ENCODE results near the gene SFXN5. TPM values are rescaled to one million over a fixed set of nuclear protein-coding genes. Genes with fewer than 3 reads are reported as not detected.

The SFXN5 gene
- total and polyA plus RNA-seq, 2 donors (not counting 3 experiments of a cell fraction or from before 2014, with no cell fraction given), result 18.7 to 28.6 TPM

DNA sequence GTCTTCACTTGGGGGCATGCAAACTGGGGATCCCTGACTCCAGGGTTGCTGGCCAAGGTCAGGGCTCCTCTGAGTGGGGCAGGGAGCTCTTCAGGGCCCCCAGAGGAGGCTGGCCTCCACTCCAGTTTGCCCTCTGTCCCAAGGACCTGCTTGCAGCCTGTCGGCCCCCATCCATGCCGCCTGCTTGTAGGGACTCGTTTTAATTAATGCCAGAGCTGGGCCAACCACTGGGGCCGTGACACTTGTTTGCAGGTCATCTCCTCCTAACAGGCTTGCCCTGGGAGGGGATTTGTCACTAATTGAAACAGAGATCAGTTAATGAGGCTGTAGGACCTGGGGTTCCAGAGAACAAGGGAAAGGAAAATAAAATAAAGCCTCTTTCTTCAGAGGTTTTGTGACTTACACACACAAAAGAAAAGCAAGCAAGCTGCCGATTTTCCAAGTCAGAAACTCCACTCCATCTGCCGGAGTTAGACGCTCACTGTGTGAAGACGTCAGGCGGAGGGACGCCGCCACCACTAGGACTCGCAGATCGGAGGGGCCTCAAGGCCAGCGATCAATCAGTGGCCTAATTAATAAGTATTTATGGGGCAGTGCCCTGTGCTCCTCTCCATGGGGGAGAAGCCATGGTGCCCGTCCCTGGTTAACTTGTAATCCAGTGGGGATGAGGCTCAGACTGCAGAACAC is 75.9 kb downstream of the SFXN5 start:
- H3K36me3 ChIP-seq (ENCODE audit: control insufficient read depth in 2 of 2, extremely low read depth in 1 of 2, insufficient read depth in 2 of 2, low read length in 2 of 2), result peaks cover 0 to 2% of the 10 kb centered on the region in 2 experiments
- DNase-seq (ENCODE audit: low read depth, low spot score) (no peak), FAIRE-seq (no peak)
- ChIA-PET CTCF (interaction anchor here (1.5 to 2.7 kb wide), 2 partner anchors 161 to 182 kb away, joined by 8 to 18 read pairs; no protein-coding TSS in a partner anchor), POLR2A (interaction anchor here (1.0 kb wide), 1 partner anchor 12 kb away, joined by 3 read pairs; no protein-coding TSS in a partner anchor)
- no peak overlapping the region for H3K4me2 ChIP-seq (ENCODE audit: insufficient read depth, low read length)
- no peaks in the 10 kb centered on the region for H3K9me3 ChIP-seq (replicated peaks; ENCODE audit: control insufficient read depth, insufficient read depth, low read length)
- H3K79me2 ChIP-seq (ENCODE audit: control insufficient read depth, insufficient read depth, low read length), result no peaks in the 10 kb centered on the region
- TF ChIP-seq, protein P1, sequence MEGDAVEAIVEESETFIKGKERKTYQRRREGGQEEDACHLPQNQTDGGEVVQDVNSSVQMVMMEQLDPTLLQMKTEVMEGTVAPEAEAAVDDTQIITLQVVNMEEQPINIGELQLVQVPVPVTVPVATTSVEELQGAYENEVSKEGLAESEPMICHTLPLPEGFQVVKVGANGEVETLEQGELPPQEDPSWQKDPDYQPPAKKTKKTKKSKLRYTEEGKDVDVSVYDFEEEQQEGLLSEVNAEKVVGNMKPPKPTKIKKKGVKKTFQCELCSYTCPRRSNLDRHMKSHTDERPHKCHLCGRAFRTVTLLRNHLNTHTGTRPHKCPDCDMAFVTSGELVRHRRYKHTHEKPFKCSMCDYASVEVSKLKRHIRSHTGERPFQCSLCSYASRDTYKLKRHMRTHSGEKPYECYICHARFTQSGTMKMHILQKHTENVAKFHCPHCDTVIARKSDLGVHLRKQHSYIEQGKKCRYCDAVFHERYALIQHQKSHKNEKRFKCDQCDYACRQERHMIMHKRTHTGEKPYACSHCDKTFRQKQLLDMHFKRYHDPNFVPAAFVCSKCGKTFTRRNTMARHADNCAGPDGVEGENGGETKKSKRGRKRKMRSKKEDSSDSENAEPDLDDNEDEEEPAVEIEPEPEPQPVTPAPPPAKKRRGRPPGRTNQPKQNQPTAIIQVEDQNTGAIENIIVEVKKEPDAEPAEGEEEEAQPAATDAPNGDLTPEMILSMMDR (IDR thresholded peaks at IDR 0.05; ENCODE audit: extremely low read depth in 1 of 2, insufficient read depth in 1 of 2, low read depth in 1 of 2, low read length in 2 of 2), result no peak
- TF ChIP-seq FOS (IDR thresholded peaks at IDR 0.05; ENCODE audit: borderline replicate concordance, insufficient read depth, low read length) (no peak), GATA2 (IDR thresholded peaks at IDR 0.05; ENCODE audit: insufficient read depth, insufficient read length, low read depth, low read length) (no peak), POLR2A (IDR thresholded peaks at IDR 0.05; ENCODE audit: low read depth, low read length) (no peak), POLR2AphosphoS5 (IDR thresholded peaks at IDR 0.05; ENCODE audit: insufficient read depth, low read depth, low read length) (no peak), MYC (IDR thresholded peaks at IDR 0.05; ENCODE audit: low read depth, low read length) (no peak), JUN (IDR thresholded peaks at IDR 0.05; ENCODE audit: borderline replicate concordance, insufficient read depth, insufficient read length, low read depth) (no peak), EZH2 (IDR thresholded peaks at IDR 0.05; ENCODE audit: borderline replicate concordance, low read depth, low read length, severe bottlenecking) (no peak)
- TF ChIP-seq, protein P2, sequence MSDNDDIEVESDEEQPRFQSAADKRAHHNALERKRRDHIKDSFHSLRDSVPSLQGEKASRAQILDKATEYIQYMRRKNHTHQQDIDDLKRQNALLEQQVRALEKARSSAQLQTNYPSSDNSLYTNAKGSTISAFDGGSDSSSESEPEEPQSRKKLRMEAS (IDR thresholded peaks at IDR 0.05; ENCODE audit: insufficient read depth, insufficient read length), result no peak
- no peak overlapping the region for H2AFZ ChIP-seq (ENCODE audit: low read depth, low read length)
- no peaks in the 10 kb centered on the region for H3K27me3 ChIP-seq (ENCODE audit: control insufficient read depth in 2 of 2, insufficient read depth in 2 of 2, low read length in 2 of 2)
- H3K4me3 ChIP-seq (replicated peaks in 1 of 3; ENCODE audit: insufficient read depth in 1 of 3, low read depth in 1 of 3, low read length in 3 of 3), result no peak overlapping the region
- intact Hi-C loops (cut with micrococcal nuclease) (no loop called here), dilution Hi-C loops (cut with MboI; ENCODE audit: extremely low pct_ligation_motif_present, low sequenced_read_pairs) (no loop called here)
- no peak overlapping the region for H3K27ac ChIP-seq (ENCODE audit: insufficient read depth, low read depth, low read length)
- H3K4me1 ChIP-seq (ENCODE audit: control insufficient read depth, extremely low read depth, insufficient read depth, low read length), result peaks cover 6% of the 10 kb centered on the region
- H3K9me1 ChIP-seq (replicated peaks; ENCODE audit: control insufficient read depth, extremely low read depth, insufficient read depth, low read length), result no peaks in the 10 kb centered on the region
- H4K20me1 ChIP-seq (replicated peaks; ENCODE audit: control insufficient read depth, extremely low read depth, insufficient read depth, low read length), result no peaks in the 10 kb centered on the region
- no peak overlapping the region for H3K9ac ChIP-seq (replicated peaks; ENCODE audit: extremely low read depth, insufficient read depth, low read length)
- BruUV-seq (replicated peaks), result no TSS peak
